ENCODE results near the gene SLC10A7.
A peak's percentile ranks its signal among the peaks of the same experiment; 100 is the strongest.

DNA sequence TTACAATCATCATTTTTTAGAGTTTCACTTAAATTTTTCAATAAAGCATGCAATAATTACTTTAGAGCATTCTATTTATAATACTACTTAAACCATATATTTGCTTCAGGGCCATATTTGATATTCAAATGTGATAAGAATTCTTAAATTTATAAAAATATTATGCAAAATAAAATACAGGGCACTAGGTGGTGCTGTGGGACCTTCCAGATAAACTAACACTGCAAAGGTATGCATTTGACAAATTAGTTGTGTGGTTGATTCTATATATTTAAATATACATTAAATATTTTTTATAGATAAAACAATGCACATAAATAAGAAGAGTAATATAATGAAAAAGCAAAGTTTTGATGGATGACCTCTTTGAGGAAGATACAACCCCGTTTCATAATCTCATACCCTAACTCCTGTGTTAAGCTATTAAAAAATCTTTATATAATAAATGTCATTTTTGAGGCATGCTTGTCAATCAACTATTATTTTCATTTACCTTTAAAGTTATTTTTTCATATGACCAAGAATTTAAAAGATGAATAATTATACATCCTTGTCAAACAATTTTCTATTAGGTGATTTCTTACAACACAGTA is 179.0 kb downstream of the SLC10A7 start:
- TF ChIP-seq CTCF (IDR thresholded peaks at IDR 0.05) (peak in 1 of 3 donors; percentile 15), POLR2A (IDR thresholded peaks at IDR 0.05) (no peak)

Data from ovary (tissue), 3 donors.